OCI-LY1 (cell line): ENCODE results near the gene KPNA1.
"Not testable (repeated sequence)": the region's sequence is repeated elsewhere in the genome, so short reads cannot be mapped to it uniquely, and the experiment has no call there.

Experiments used
- EZH2 ChIP-seq: fragments of 200-600 bp; sonication (generic), shearing (Covaris generic); IDR thresholded peaks from 2 replicates; pipeline ENCODE4 v1.8.0; 2017; ENCODE audit warnings: borderline replicate concordance, mixed run types, mild to moderate bottlenecking, antibody characterized with exemption, low read length, moderate library complexity, mixed read lengths
- TF ChIP-seq, protein P1 (sequence below): fragments of 200-600 bp; sonication (generic), shearing (Covaris generic); IDR thresholded peaks from 2 replicates; pipeline ENCODE4 v1.5.1; 2017; ENCODE audit warnings: mild to moderate bottlenecking, antibody characterized with exemption, low read length, moderate library complexity, mixed read lengths

DNA sequence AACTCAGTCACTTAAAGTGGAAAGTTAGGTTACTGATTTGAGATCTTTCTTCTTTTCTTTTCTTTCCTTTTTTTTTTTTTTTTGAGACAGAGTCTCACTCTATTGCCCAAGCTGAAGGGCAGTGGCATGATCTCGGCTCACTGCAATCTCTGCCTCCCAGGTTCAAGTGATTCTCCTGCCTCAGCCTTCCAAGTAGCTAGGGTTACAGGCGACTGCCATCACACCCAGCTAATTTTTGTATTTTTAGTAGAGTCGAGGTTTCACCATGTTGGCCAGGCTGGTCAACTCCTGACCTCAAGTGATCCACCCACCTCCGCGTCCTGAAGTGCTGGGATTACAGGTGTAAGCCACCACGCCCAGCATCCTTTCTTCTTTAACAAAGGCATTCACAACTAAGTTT is 13.8 kb downstream of the KPNA1 start:
- TF ChIP-seq, protein P1, sequence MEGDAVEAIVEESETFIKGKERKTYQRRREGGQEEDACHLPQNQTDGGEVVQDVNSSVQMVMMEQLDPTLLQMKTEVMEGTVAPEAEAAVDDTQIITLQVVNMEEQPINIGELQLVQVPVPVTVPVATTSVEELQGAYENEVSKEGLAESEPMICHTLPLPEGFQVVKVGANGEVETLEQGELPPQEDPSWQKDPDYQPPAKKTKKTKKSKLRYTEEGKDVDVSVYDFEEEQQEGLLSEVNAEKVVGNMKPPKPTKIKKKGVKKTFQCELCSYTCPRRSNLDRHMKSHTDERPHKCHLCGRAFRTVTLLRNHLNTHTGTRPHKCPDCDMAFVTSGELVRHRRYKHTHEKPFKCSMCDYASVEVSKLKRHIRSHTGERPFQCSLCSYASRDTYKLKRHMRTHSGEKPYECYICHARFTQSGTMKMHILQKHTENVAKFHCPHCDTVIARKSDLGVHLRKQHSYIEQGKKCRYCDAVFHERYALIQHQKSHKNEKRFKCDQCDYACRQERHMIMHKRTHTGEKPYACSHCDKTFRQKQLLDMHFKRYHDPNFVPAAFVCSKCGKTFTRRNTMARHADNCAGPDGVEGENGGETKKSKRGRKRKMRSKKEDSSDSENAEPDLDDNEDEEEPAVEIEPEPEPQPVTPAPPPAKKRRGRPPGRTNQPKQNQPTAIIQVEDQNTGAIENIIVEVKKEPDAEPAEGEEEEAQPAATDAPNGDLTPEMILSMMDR, result not testable (repeated sequence)
- not testable (repeated sequence) for TF ChIP-seq EZH2
